Parathyroid adenoma (tissue), 2 donors: ENCODE results near the gene CSPG4.
A peak's percentile ranks its signal among the peaks of the same experiment; 100 is the strongest.
"Not testable (repeated sequence)": the region's sequence is repeated elsewhere in the genome, so short reads cannot be mapped to it uniquely, and the experiment has no call there.

Experiments
- H2AFZ ChIP-seq: fragments of 300-600 bp; sonication (generic); one replicate; pipeline ENCODE4 v1.7.0; 2017; ENCODE audit warnings: antibody characterized with exemption, mild to moderate bottlenecking
- H3K27ac ChIP-seq: fragments of 300-600 bp; sonication (generic); one replicate; pipeline ENCODE4 v1.7.0; 2017
- H3K27me3 ChIP-seq: fragments of 300-600 bp; sonication (generic); one replicate; pipeline ENCODE4 v1.7.0; 2017; ENCODE audit warnings: low read length; ENCODE audit not compliant: control insufficient read depth, insufficient read depth
- H3K36me3 ChIP-seq: fragments of 300-600 bp; sonication (generic); one replicate; pipeline ENCODE4 v1.7.0; 2017; ENCODE audit warnings: low read length; ENCODE audit not compliant: control insufficient read depth, insufficient read depth
- H3K4me1 ChIP-seq: fragments of 300-600 bp; sonication (generic); one replicate; pipeline ENCODE4 v1.7.0; 2017; ENCODE audit warnings: control low read depth
- H3K4me2 ChIP-seq: fragments of 300-600 bp; sonication (generic); one replicate; pipeline ENCODE4 v1.7.0; 2017; ENCODE audit warnings: low read length
- H3K4me3 ChIP-seq: fragments of 300-600 bp; sonication (generic); one replicate; pipeline ENCODE4 v1.7.0; 2017; ENCODE audit warnings: low read depth, low read length
- H3K79me2 ChIP-seq: fragments of 300-600 bp; sonication (generic); one replicate; pipeline ENCODE4 v1.7.0; 2017; ENCODE audit warnings: control low read depth
- H3K9ac ChIP-seq: fragments of 300-600 bp; sonication (generic); one replicate; pipeline ENCODE4 v1.7.0; 2017; ENCODE audit warnings: mild to moderate bottlenecking
- H3K9me3 ChIP-seq: fragments of 300-600 bp; sonication (generic); one replicate; pipeline ENCODE4 v1.7.0; 2017; ENCODE audit warnings: low read length; ENCODE audit not compliant: control insufficient read depth
- TF ChIP-seq, protein P1 (sequence below): fragments of 300-600 bp; sonication (generic); IDR thresholded peaks from one replicate; pipeline ENCODE4 v1.7.0; 2017; ENCODE audit warnings: antibody characterized with exemption, mild to moderate bottlenecking
- donor health status: primary hyperparathyroidism.

The CSPG4 gene

DNA sequence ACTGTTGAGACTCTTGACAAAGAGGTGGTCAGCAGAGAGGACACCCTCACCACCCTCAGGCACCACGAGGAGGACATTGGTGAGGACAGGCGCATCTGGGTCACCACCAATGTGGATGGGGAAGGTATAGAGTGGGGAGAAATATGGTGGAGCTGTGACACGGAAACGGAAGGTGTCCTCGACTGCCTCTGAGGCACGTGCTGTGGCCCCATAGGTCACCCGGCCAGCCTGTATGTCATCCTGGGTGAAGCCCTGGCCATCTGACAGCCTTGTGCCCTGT lies 24.4 kb downstream of the CSPG4 start:
- H3K79me2 ChIP-seq, result no peaks in the 10 kb centered on the region
- H3K9me3 ChIP-seq, result no peaks in the 10 kb centered on the region
- H3K27me3 ChIP-seq, result no peaks in the 10 kb centered on the region
- no peak overlapping the region for H2AFZ ChIP-seq
- TF ChIP-seq, protein P1, sequence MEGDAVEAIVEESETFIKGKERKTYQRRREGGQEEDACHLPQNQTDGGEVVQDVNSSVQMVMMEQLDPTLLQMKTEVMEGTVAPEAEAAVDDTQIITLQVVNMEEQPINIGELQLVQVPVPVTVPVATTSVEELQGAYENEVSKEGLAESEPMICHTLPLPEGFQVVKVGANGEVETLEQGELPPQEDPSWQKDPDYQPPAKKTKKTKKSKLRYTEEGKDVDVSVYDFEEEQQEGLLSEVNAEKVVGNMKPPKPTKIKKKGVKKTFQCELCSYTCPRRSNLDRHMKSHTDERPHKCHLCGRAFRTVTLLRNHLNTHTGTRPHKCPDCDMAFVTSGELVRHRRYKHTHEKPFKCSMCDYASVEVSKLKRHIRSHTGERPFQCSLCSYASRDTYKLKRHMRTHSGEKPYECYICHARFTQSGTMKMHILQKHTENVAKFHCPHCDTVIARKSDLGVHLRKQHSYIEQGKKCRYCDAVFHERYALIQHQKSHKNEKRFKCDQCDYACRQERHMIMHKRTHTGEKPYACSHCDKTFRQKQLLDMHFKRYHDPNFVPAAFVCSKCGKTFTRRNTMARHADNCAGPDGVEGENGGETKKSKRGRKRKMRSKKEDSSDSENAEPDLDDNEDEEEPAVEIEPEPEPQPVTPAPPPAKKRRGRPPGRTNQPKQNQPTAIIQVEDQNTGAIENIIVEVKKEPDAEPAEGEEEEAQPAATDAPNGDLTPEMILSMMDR, result no peak
- no peaks in the 10 kb centered on the region for H3K4me1 ChIP-seq
- H3K27ac ChIP-seq, result no peak overlapping the region
- H3K4me2 ChIP-seq, result no peak overlapping the region
- H3K4me3 ChIP-seq, result no peak overlapping the region
- no peaks in the 10 kb centered on the region for H3K36me3 ChIP-seq
- H3K9ac ChIP-seq, result no peak overlapping the region

DNA sequence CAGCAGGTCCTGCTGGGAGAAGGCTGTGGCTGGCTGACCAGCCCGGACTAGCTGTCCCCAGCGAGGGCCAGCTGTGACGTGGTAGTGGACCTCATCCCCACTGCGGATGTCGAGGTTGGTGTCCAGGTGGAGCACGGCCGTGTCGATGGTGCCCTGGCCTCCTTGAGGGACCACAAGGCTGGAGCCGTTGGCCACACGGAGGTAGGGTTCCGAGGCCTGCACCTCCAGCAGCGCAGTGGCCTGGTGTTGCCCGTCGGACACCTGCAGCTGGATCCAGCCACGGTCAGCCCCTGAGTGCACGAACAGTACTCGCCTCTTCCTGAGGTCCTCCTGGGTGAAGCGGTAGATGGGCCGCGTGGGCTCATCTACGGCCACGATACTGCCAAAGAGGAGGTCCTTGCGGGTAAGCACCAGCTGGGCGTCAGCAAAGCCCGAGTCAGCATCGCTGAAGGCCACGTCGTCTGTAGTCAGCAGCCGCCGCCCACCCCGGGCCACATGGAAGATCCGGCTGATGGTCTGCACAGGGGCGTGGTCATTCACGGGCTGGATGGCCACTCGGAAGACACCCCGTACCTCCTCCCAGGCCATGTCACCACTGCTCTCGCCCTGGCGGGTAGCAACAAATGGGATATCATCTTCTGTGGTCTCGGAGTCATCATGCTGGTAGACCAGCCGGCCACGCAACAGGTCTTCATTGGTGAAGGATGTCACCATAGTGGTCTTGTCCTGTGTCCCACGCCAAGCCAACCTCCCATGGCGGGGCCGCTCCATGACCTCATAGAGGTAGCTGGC lies 25.0 kb downstream of the CSPG4 start:
- H3K27ac ChIP-seq, result no peak overlapping the region
- no peaks in the 10 kb centered on the region for H3K36me3 ChIP-seq
- H3K27me3 ChIP-seq, result no peaks in the 10 kb centered on the region
- no peaks in the 10 kb centered on the region for H3K79me2 ChIP-seq
- H3K4me2 ChIP-seq, result no peak overlapping the region
- H3K9ac ChIP-seq, result no peak overlapping the region
- H3K4me3 ChIP-seq, result no peak overlapping the region
- H3K4me1 ChIP-seq, result no peaks in the 10 kb centered on the region
- H2AFZ ChIP-seq, result no peak overlapping the region
- H3K9me3 ChIP-seq, result no peaks in the 10 kb centered on the region
- TF ChIP-seq, protein P1, result no peak

DNA sequence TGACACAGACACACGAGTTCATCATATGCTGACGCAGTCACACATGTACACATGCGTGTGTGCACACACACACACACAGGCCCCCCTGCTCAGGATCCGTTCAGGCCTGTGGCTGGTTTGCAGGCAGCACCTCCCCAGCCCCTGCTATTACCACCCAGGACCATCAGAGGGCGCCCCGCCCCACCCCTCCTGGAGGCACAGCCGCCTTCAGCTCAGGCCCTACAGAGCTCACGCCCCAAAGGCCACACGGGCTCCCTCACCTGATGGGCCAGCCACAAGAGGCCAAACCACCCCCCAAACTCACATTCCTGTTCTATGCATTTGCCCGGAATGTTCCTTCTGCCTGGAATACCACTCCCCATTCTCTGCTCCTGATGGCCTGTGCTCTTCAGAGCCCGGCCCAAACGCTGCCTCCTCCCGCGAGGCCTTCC lies 26.4 kb downstream of the CSPG4 start:
- H3K27ac ChIP-seq, H3K36me3 ChIP-seq, H3K9ac ChIP-seq, H3K4me3 ChIP-seq, H3K27me3 ChIP-seq, H2AFZ ChIP-seq, H3K4me1 ChIP-seq, H3K9me3 ChIP-seq, H3K79me2 ChIP-seq, H3K4me2 ChIP-seq: not testable (repeated sequence)
- TF ChIP-seq, protein P1, result peak; percentile 47

DNA sequence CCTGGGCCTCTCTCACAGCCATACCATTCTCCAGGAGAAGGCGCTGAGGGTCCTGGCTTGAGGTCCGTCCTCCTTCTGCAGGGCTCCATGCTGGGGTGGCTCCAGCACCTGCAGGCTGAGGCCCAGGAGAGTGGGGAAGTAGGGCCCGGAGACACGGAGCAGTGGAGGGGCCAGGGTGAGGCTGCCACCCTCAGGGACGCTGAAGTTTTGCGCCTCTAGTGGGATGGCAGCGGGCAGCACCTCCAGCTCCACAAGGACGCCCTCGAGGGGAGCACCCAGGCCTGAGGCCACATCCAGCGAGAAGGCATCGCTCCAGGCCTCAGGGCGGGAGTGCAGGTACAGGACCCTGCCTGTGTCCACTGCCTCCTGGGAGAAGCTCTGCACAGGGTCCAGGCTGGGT lies 27.5 kb downstream of the CSPG4 start:
- no peaks in the 10 kb centered on the region for H3K36me3 ChIP-seq
- H3K4me1 ChIP-seq, result no peaks in the 10 kb centered on the region
- no peaks in the 10 kb centered on the region for H3K27me3 ChIP-seq
- H3K4me3 ChIP-seq, result no peak overlapping the region
- no peak overlapping the region for H3K27ac ChIP-seq
- TF ChIP-seq, protein P1, result no peak
- H3K79me2 ChIP-seq, result no peaks in the 10 kb centered on the region
- H3K4me2 ChIP-seq, result no peak overlapping the region
- H3K9ac ChIP-seq, result no peak overlapping the region
- no peaks in the 10 kb centered on the region for H3K9me3 ChIP-seq
- no peak overlapping the region for H2AFZ ChIP-seq

DNA sequence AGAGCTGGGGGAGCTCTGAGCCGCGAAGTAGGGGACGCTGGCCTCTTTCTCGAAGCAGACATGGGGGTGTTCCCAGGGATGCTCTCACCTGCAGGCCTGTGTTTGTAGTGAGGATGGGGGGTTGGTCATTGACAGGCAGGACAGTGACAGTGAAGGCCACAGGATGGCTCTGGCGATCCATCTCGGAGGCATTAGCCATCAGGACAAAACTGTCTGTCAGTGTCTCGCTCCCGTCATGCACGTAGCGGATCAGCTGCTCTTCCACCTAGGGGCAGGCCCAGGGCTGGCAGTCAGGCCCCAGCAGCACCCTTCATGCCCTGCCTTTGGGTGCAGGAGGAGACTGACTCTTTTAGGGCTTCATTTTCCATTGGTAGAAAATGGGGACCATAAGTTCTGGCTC lies 28.0 kb downstream of the CSPG4 start:
- TF ChIP-seq, protein P1, result no peak
- Histone ChIP-seq H3K36me3 (no peaks in the 10 kb centered on the region), H2AFZ (no peak overlapping the region), H3K9me3 (no peaks in the 10 kb centered on the region), H3K27me3 (no peaks in the 10 kb centered on the region), H3K4me1 (no peaks in the 10 kb centered on the region), H3K79me2 (no peaks in the 10 kb centered on the region), H3K9ac (no peak overlapping the region), H3K4me2 (no peak overlapping the region), H3K27ac (no peak overlapping the region), H3K4me3 (no peak overlapping the region)
